Testis (tissue), 2 donors: Measurements from ENCODE around the gene APAF1.

ENCODE experiments used
- CTCF ChIP-seq, 3 experiments: fragments of 450-650 bp in 2 of 3; fragments of 200-600 bp in 1 of 3; sonication (generic) in 1 of 3; IDR thresholded peaks; one replicate each; pipeline ENCODE4 v1.5.1; 2016 to 2019; ENCODE audit warnings: antibody characterized with exemption in 3 of 3, mild to moderate bottlenecking in 2 of 3, moderate library complexity in 1 of 3
- POLR2A ChIP-seq: fragments of 450-650 bp; IDR thresholded peaks from one replicate; pipeline ENCODE4 v1.6.1; 2017; ENCODE audit warnings: antibody characterized with exemption, mild to moderate bottlenecking, moderate library complexity

- TF ChIP-seq POLR2A (no peak), CTCF (IDR thresholded peaks at IDR 0.05) (no peak)
These were observed 29.8 kb downstream of the APAF1 start for GRCh38 chr12:98674841-98675240.
